HEK293 (cell line): ENCODE results near the gene LCORL.
"Not testable (repeated sequence)": the region's sequence is repeated elsewhere in the genome, so short reads cannot be mapped to it uniquely, and the experiment has no call there.

Experiments
- CTCF ChIA-PET: fragments of 350-600 bp; formaldehyde crosslinking; extraction: SDS; loops from one replicate; lab custom pipeline; 2021; ENCODE audit warnings: antibody characterized with exemption; lab: Yijun Ruan, JAX
- POLR2A ChIA-PET: fragments of 300-600 bp; formaldehyde crosslinking; extraction: SDS; loops from one replicate; lab custom pipeline; 2020; ENCODE audit warnings: antibody characterized with exemption, inconsistent platforms; lab: Yijun Ruan, JAX
- H3K27ac ChIP-seq: fragments of 200-500 bp; sonication (Bioruptor generic); 2 replicates; pipeline ENCODE4 v1.5.1; 2014; ENCODE audit warnings: low read depth, low read length, control low read depth, inconsistent platforms; ENCODE audit errors: extremely low read depth
- H3K36me3 ChIP-seq, 2 experiments: fragments of 200-500 bp in 1 of 2; sonication (Bioruptor generic) in 1 of 2; 1 replicate in 1 of 2; 2 replicates in 1 of 2; pipeline ENCODE4 v1.5.1; 2014 to 2017; ENCODE audit warnings: inconsistent platforms in 2 of 2, low read length in 2 of 2; ENCODE audit not compliant: control insufficient read depth in 2 of 2, insufficient read depth in 1 of 2
- H3K4me1 ChIP-seq: fragments of 200-500 bp; sonication (Bioruptor generic); 2 replicates; pipeline ENCODE4 v1.5.1; 2014; ENCODE audit warnings: mild to moderate bottlenecking, low read length, inconsistent platforms; ENCODE audit not compliant: control insufficient read depth, insufficient read depth
- H3K4me3 ChIP-seq: 2 replicates; pipeline ENCODE4 v1.5.1; 2011; ENCODE audit warnings: low read depth, mild to moderate bottlenecking, control low read depth, low read length, moderate library complexity
- H3K9me3 ChIP-seq: fragments of 200-500 bp; sonication (Bioruptor generic); 2 replicates; pipeline ENCODE4 v1.5.1; 2014; ENCODE audit warnings: low read depth, low read length, inconsistent platforms; ENCODE audit not compliant: control insufficient read depth, insufficient read depth
- HOXC10 ChIP-seq: sonication (generic); formaldehyde crosslinking; IDR thresholded peaks from 2 replicates; pipeline ENCODE4 v1.8.1; 2023; ENCODE audit warnings: mild to moderate bottlenecking, missing genetic modification reagents
- MYNN ChIP-seq: fragments of 450-650 bp; formaldehyde crosslinking; IDR thresholded peaks from 2 replicates; pipeline ENCODE4 v1.5.1; 2016; ENCODE audit warnings: missing biosample characterization, missing genetic modification characterization, borderline replicate concordance
- SCRT1 ChIP-seq: fragments of 450-650 bp; formaldehyde crosslinking; IDR thresholded peaks from 2 replicates; pipeline ENCODE4 v1.5.1; 2016; ENCODE audit warnings: missing biosample characterization, missing genetic modification characterization, borderline replicate concordance
- TCF7L2 ChIP-seq: IDR thresholded peaks from 2 replicates; pipeline ENCODE4 v1.6.1; 2011; ENCODE audit warnings: low read depth, mild to moderate bottlenecking, inconsistent platforms, low read length, moderate library complexity, borderline replicate concordance
- YY1 ChIP-seq: fragments of 450-650 bp; formaldehyde crosslinking; IDR thresholded peaks from 2 replicates; pipeline ENCODE4 v1.5.1; 2018; ENCODE audit warnings: missing biosample characterization, missing genetic modification characterization
- ZBTB11 ChIP-seq: fragments of 450-650 bp; formaldehyde crosslinking; conservative IDR thresholded peaks from 2 replicates; pipeline ENCODE4 v1.5.1; 2016; ENCODE audit warnings: low read depth, missing biosample characterization, missing genetic modification characterization
- ZFP3 ChIP-seq: fragments of 450-650 bp; formaldehyde crosslinking; IDR thresholded peaks from 2 replicates; pipeline ENCODE4 v1.5.1; 2016; ENCODE audit warnings: low read depth, missing biosample characterization, missing genetic modification characterization
- ZFP41 ChIP-seq: fragments of 450-650 bp; formaldehyde crosslinking; IDR thresholded peaks from 2 replicates; pipeline ENCODE4 v1.5.1; 2016; ENCODE audit warnings: missing biosample characterization, missing genetic modification characterization, borderline replicate concordance
- ZNF132 ChIP-seq: fragments of 450-650 bp; formaldehyde crosslinking; IDR thresholded peaks from 2 replicates; pipeline ENCODE4 v1.5.1; 2017; ENCODE audit warnings: missing biosample characterization, missing genetic modification characterization, borderline replicate concordance
- ZNF214 ChIP-seq: fragments of 450-650 bp; formaldehyde crosslinking; IDR thresholded peaks from 2 replicates; pipeline ENCODE4 v1.5.1; 2017; ENCODE audit warnings: missing biosample characterization, mild to moderate bottlenecking, missing genetic modification characterization, borderline replicate concordance
- ZNF391 ChIP-seq: fragments of 450-650 bp; formaldehyde crosslinking; IDR thresholded peaks from 2 replicates; pipeline ENCODE4 v1.5.1; 2016; ENCODE audit warnings: low read depth, missing biosample characterization, missing genetic modification characterization, borderline replicate concordance
- ZNF423 ChIP-seq: fragments of 450-650 bp; formaldehyde crosslinking; IDR thresholded peaks from 2 replicates; pipeline ENCODE4 v1.5.1; 2016; ENCODE audit warnings: missing biosample characterization, missing genetic modification characterization
- ZNF549 ChIP-seq: fragments of 450-650 bp; IDR thresholded peaks from 2 replicates; pipeline ENCODE4 v1.5.1; 2018; ENCODE audit warnings: missing biosample characterization, missing genetic modification characterization, mild to moderate bottlenecking, inconsistent platforms, moderate library complexity
- ZNF624 ChIP-seq: fragments of 450-650 bp; formaldehyde crosslinking; IDR thresholded peaks from 2 replicates; pipeline ENCODE4 v1.5.1; 2017; ENCODE audit warnings: missing biosample characterization, missing genetic modification characterization
- ZNF629 ChIP-seq: fragments of 450-650 bp; formaldehyde crosslinking; IDR thresholded peaks from 2 replicates; pipeline ENCODE4 v1.5.1; 2017; ENCODE audit warnings: missing biosample characterization, missing genetic modification characterization
- ZNF654 ChIP-seq: fragments of 450-650 bp; formaldehyde crosslinking; IDR thresholded peaks from 2 replicates; pipeline ENCODE4 v1.5.1; 2016; ENCODE audit warnings: low read depth, missing biosample characterization, missing genetic modification characterization
- ZNF692 ChIP-seq: fragments of 450-650 bp; formaldehyde crosslinking; IDR thresholded peaks from 2 replicates; pipeline ENCODE4 v1.5.1; 2016; ENCODE audit warnings: missing biosample characterization, missing genetic modification characterization
- ZNF707 ChIP-seq: fragments of 450-650 bp; formaldehyde crosslinking; IDR thresholded peaks from 2 replicates; pipeline ENCODE4 v1.5.1; 2016; ENCODE audit warnings: missing biosample characterization, missing genetic modification characterization

The LCORL gene

GRCh38 chr4:17866810-17867209, 154.7 kb downstream of the LCORL start (continued):
- TF ChIP-seq ZFP41 (tag by site-specific recombination) (no peak), ZNF549 (tag by site-specific recombination) (no peak)
- TF ChIP-seq, all 188 proteins: peak for 0

GRCh38 chr4:17865866-17866363, 155.6 kb downstream of the LCORL start:
- no peaks in the 10 kb centered on the region for H3K36me3 ChIP-seq
- H3K4me1 ChIP-seq = no peaks in the 10 kb centered on the region
- TF ChIP-seq YY1 (tag by site-specific recombination) = no peak
- TF ChIP-seq HOXC10 (CRISPR knock-in tag) = no peak
- no peak for TF ChIP-seq ZNF629 (tag by site-specific recombination)
- no peak for TF ChIP-seq TCF7L2
- no peak for TF ChIP-seq ZNF624
- no peak for TF ChIP-seq ZNF692 (tag by site-specific recombination)
- TF ChIP-seq ZNF423 (tag by site-specific recombination) = no peak
- TF ChIP-seq ZNF391 = no peak
- TF ChIP-seq SCRT1 (tag by site-specific recombination) = no peak
- no peak for TF ChIP-seq ZFP3 (tag by site-specific recombination)
- TF ChIP-seq ZNF654 (tag by site-specific recombination) = no peak
- no peak for TF ChIP-seq ZBTB11 (tag by site-specific recombination)
- no peak for TF ChIP-seq MYNN
- no peak for TF ChIP-seq ZNF214 (tag by site-specific recombination)
- no peak for TF ChIP-seq ZNF132 (tag by site-specific recombination)
- no peak overlapping the region for H3K4me3 ChIP-seq
- ChIA-PET POLR2A (interaction anchor here (0.5 kb wide), 1 partner anchor 154 kb away, joined by 6 read pairs; no protein-coding TSS in a partner anchor), CTCF (no interaction called here)
- H3K9me3 ChIP-seq = no peaks in the 10 kb centered on the region
- no peak overlapping the region for H3K27ac ChIP-seq

- POLR2A ChIA-PET, H3K27ac ChIP-seq, H3K36me3 ChIP-seq, CTCF ChIA-PET, H3K9me3 ChIP-seq, H3K4me3 ChIP-seq, H3K4me1 ChIP-seq: not testable (repeated sequence)
- TF ChIP-seq ZNF707 (tag by site-specific recombination) = peak; percentile 89
Measured at GRCh38 chr4:17861906-17862305, 159.6 kb downstream of the LCORL start.
